ENCODE results near the gene TBX15.

DNA sequence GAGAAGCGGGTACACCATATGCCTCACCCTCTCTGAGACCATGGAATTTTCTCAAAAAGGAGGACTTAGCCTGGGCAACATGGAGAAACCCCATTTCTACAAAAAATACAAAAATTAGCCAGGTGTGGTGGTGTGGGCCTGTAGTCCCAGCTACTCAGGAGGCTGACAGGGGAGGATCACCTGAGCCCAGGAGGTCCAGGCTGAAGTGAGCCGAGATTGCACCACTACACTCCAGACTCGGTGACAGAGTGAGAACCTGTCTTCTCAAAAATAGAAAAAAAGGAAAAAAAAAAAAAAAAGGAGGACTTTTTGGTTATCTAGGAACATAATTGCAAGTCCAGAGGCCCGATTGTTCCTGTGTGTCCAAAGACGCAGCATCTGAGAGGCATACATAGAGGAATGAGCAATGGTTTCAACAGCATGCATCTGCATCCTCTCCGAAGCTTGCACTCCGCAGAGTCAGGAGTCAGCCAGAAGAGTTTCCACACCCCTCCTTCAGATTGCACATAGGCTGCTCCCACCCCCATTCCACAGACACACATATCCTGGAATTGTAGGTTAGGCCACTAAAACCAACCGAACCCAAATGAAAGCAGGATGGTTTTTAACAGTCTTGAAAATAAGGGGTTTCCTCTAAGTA lies 2.5 kb upstream of the TBX15 start:
- TF ChIP-seq, protein P1, sequence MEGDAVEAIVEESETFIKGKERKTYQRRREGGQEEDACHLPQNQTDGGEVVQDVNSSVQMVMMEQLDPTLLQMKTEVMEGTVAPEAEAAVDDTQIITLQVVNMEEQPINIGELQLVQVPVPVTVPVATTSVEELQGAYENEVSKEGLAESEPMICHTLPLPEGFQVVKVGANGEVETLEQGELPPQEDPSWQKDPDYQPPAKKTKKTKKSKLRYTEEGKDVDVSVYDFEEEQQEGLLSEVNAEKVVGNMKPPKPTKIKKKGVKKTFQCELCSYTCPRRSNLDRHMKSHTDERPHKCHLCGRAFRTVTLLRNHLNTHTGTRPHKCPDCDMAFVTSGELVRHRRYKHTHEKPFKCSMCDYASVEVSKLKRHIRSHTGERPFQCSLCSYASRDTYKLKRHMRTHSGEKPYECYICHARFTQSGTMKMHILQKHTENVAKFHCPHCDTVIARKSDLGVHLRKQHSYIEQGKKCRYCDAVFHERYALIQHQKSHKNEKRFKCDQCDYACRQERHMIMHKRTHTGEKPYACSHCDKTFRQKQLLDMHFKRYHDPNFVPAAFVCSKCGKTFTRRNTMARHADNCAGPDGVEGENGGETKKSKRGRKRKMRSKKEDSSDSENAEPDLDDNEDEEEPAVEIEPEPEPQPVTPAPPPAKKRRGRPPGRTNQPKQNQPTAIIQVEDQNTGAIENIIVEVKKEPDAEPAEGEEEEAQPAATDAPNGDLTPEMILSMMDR (IDR thresholded peaks at IDR 0.05; ENCODE audit: low read depth, low read length): no peak
- no peak for TF ChIP-seq POLR2A (IDR thresholded peaks at IDR 0.05; ENCODE audit: extremely low read depth, insufficient read length)
- TF ChIP-seq MYC (IDR thresholded peaks at IDR 0.05; ENCODE audit: low read depth, low read length): no peak
